HEK293T (cell line): ENCODE results near the gene ZNF71.

Source experiments
- ARNT ChIP-seq: fragments of 450-650 bp; IDR thresholded peaks from 2 replicates; pipeline ENCODE4 v1.6.1; 2017; ENCODE audit warnings: mild to moderate bottlenecking
- BHLHE40 ChIP-seq: fragments of 450-650 bp; IDR thresholded peaks from 2 replicates; pipeline ENCODE4 v1.6.1; 2016; ENCODE audit warnings: mild to moderate bottlenecking, moderate library complexity, borderline replicate concordance
- FOXA1 ChIP-seq: fragments of 450-650 bp; IDR thresholded peaks from 2 replicates; pipeline ENCODE4 v1.6.1; 2016; ENCODE audit warnings: mild to moderate bottlenecking
- FOXK2 ChIP-seq: fragments of 450-650 bp; IDR thresholded peaks from 2 replicates; pipeline ENCODE4 v1.6.1; 2016; ENCODE audit warnings: mild to moderate bottlenecking
- FOXM1 ChIP-seq: fragments of 450-650 bp; IDR thresholded peaks from 2 replicates; pipeline ENCODE4 v1.6.1; 2017; ENCODE audit warnings: mild to moderate bottlenecking, borderline replicate concordance
- HDGF ChIP-seq: fragments of 450-650 bp; IDR thresholded peaks from 2 replicates; pipeline ENCODE4 v1.6.1; 2017; ENCODE audit warnings: antibody characterized with exemption, borderline replicate concordance
- L3MBTL2 ChIP-seq: fragments of 450-650 bp; conservative IDR thresholded peaks from 2 replicates; pipeline ENCODE4 v1.6.1; 2016; ENCODE audit warnings: mild to moderate bottlenecking
- LEF1 ChIP-seq: fragments of 450-650 bp; IDR thresholded peaks from 2 replicates; pipeline ENCODE4 v1.6.1; 2017; ENCODE audit warnings: mild to moderate bottlenecking, borderline replicate concordance
- PKNOX1 ChIP-seq: fragments of 450-650 bp; IDR thresholded peaks from 2 replicates; pipeline ENCODE4 v1.6.1; 2016
- SP1 ChIP-seq: fragments of 450-650 bp; IDR thresholded peaks from 2 replicates; pipeline ENCODE4 v1.6.1; 2017
- TARDBP ChIP-seq: fragments of 450-650 bp; IDR thresholded peaks from 2 replicates; pipeline ENCODE4 v1.6.1; 2016
- ZNF384 ChIP-seq: fragments of 450-650 bp; IDR thresholded peaks from 2 replicates; pipeline ENCODE4 v1.6.1; 2016

DNA sequence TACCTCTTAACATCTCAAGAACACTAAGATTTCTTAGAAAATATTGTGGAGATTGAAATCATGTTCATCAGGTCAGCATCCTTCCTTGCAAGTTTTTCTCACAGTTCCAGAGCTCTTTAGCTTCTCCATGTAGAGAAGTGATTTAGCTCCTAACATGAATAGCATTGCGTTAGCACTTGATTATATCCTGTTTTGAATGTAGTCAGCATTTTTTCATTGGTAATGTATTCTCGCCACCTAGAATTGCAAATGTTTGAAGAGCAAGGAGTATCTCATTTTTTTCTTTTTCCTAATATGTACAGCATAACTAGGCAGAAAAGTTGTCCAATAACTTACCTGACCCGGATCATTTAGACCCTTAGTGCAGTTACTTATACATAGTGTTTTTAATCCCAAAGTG, 21.2 kb upstream of the ZNF71 start:
- TF ChIP-seq SP1 (no peak), L3MBTL2 (no peak), FOXK2 (no peak), LEF1 (no peak), PKNOX1 (no peak), HDGF (no peak), FOXA1 (no peak), TARDBP (no peak), BHLHE40 (no peak), FOXM1 (no peak), ZNF384 (no peak), ARNT (no peak)
